GM12892 (cell line): ENCODE data around the gene OR8D1.

Source experiments
- POLR2AphosphoS5 ChIP-seq: IDR thresholded peaks from 2 replicates; pipeline ENCODE4 v1.6.1; 2011; ENCODE audit warnings: low read depth, low read length, control low read depth
- TAF1 ChIP-seq: IDR thresholded peaks from 2 replicates; pipeline ENCODE4 v1.6.1; 2011; ENCODE audit warnings: low read depth, mild to moderate bottlenecking, control low read depth, low read length, borderline replicate concordance

- TF ChIP-seq TAF1 (no peak), POLR2AphosphoS5 (no peak)
These were observed 45.8 kb upstream of the OR8D1 start for GRCh38 chr11:124359566-124359965.
